ENCODE data around the gene ATP6V1C2.

ATP6V1C2 gene

GRCh38 chr2:10700078-10700803 is 21.2 kb upstream of the ATP6V1C2 start:
- no peak overlapping the region for H2AFZ ChIP-seq (ENCODE audit: insufficient read depth, low read length, poor library complexity)
- no peak overlapping the region for H3K4me3 ChIP-seq (ENCODE audit: low read depth, low read length)
- no peak overlapping the region for H3K23ac ChIP-seq (ENCODE audit: low read length)
- H2AK5ac ChIP-seq (ENCODE audit: low read length) = no peak overlapping the region
- H3K9me3 ChIP-seq (ENCODE audit: insufficient read depth, low read depth, low read length) = no peaks in the 10 kb centered on the region
- no peak overlapping the region for H3K18ac ChIP-seq (ENCODE audit: low read length)
- no peaks in the 10 kb centered on the region for H3K27me3 ChIP-seq (ENCODE audit: insufficient read depth, low read length)
- H3K4me1 ChIP-seq (ENCODE audit: control insufficient read depth in 1 of 2, insufficient read depth in 2 of 2, low read length in 2 of 2) = peaks cover 0 to 3% of the 10 kb centered on the region in 2 experiments
- no peak overlapping the region for H3K14ac ChIP-seq (ENCODE audit: low read length)
- H3K36me3 ChIP-seq (ENCODE audit: control insufficient read depth in 1 of 2, insufficient read depth in 2 of 2, low read length in 2 of 2) = no peaks in the 10 kb centered on the region
- no peaks in the 10 kb centered on the region for H3K79me1 ChIP-seq (ENCODE audit: low read length)
- H3K27ac ChIP-seq (ENCODE audit: low read depth, low read length) = no peak overlapping the region
- DNase-seq = no peak
- H2BK12ac ChIP-seq (ENCODE audit: low read length) = no peak overlapping the region
- no peak overlapping the region for H2BK5ac ChIP-seq (ENCODE audit: low read depth, low read length, poor library complexity)
- H3K9ac ChIP-seq (ENCODE audit: low read length) = no peak overlapping the region
- no peak overlapping the region for H4K8ac ChIP-seq (ENCODE audit: low read depth, low read length)
- no peak overlapping the region for H3K4me2 ChIP-seq (ENCODE audit: low read length)
- no CpG with 5 or more reads among the region's 4 CpGs for WGBS (ENCODE audit: extremely low coverage, insufficient coverage, insufficient read length)
- H3K79me2 ChIP-seq (ENCODE audit: control insufficient read depth, insufficient read depth, low read length, poor library complexity) = no peaks in the 10 kb centered on the region
- H4K91ac ChIP-seq (ENCODE audit: low read depth, low read length) = no peak overlapping the region
- H4K12ac ChIP-seq (ENCODE audit: low read depth, low read length) = no peak overlapping the region
- no peak overlapping the region for H3K4ac ChIP-seq (ENCODE audit: low read depth, low read length)
- H2BK120ac ChIP-seq (ENCODE audit: insufficient read depth, low read length, poor library complexity) = no peak overlapping the region

- H3K4ac ChIP-seq (ENCODE audit: low read depth, low read length) = no peak overlapping the region
- no peak overlapping the region for H3K4me3 ChIP-seq (ENCODE audit: low read depth, low read length)
- no peak overlapping the region for H2AK5ac ChIP-seq (ENCODE audit: low read length)
- no peaks in the 10 kb centered on the region for H3K79me1 ChIP-seq (ENCODE audit: low read length)
- no peak overlapping the region for H4K91ac ChIP-seq (ENCODE audit: low read depth, low read length)
- peaks cover 0 to 3% of the 10 kb centered on the region in 2 experiments for H3K4me1 ChIP-seq (ENCODE audit: control insufficient read depth in 1 of 2, insufficient read depth in 2 of 2, low read length in 2 of 2)
- no peaks in the 10 kb centered on the region for H3K36me3 ChIP-seq (ENCODE audit: control insufficient read depth in 1 of 2, insufficient read depth in 2 of 2, low read length in 2 of 2)
- no peak overlapping the region for H4K8ac ChIP-seq (ENCODE audit: low read depth, low read length)
- no peak overlapping the region for H3K18ac ChIP-seq (ENCODE audit: low read length)
- H2BK12ac ChIP-seq (ENCODE audit: low read length) = no peak overlapping the region
- no peak overlapping the region for H2AFZ ChIP-seq (ENCODE audit: insufficient read depth, low read length, poor library complexity)
- no peak for DNase-seq
- H3K23ac ChIP-seq (ENCODE audit: low read length) = no peak overlapping the region
- no peak overlapping the region for H2BK120ac ChIP-seq (ENCODE audit: insufficient read depth, low read length, poor library complexity)
- no peak overlapping the region for H4K12ac ChIP-seq (ENCODE audit: low read depth, low read length)
- no peak overlapping the region for H3K9ac ChIP-seq (ENCODE audit: low read length)
- H3K9me3 ChIP-seq (ENCODE audit: insufficient read depth, low read depth, low read length) = no peaks in the 10 kb centered on the region
- no peak overlapping the region for H3K27ac ChIP-seq (ENCODE audit: low read depth, low read length)
- no peaks in the 10 kb centered on the region for H3K79me2 ChIP-seq (ENCODE audit: control insufficient read depth, insufficient read depth, low read length, poor library complexity)
- no peak overlapping the region for H2BK5ac ChIP-seq (ENCODE audit: low read depth, low read length, poor library complexity)
- H3K27me3 ChIP-seq (ENCODE audit: insufficient read depth, low read length) = no peaks in the 10 kb centered on the region
- WGBS (ENCODE audit: extremely low coverage, insufficient coverage, insufficient read length) = no CpG with 5 or more reads among the region's 9 CpGs
- no peak overlapping the region for H3K14ac ChIP-seq (ENCODE audit: low read length)
- H3K4me2 ChIP-seq (ENCODE audit: low read length) = no peak overlapping the region
Measured at GRCh38 chr2:10704034-10704594, 17.3 kb upstream of the ATP6V1C2 start.

GRCh38 chr2:10706033-10706432 is 15.4 kb upstream of the ATP6V1C2 start:
- no peaks in the 10 kb centered on the region for H3K27me3 ChIP-seq (ENCODE audit: insufficient read depth, low read length)
- no peaks in the 10 kb centered on the region for H3K79me1 ChIP-seq (ENCODE audit: low read length)
- no peak overlapping the region for H4K12ac ChIP-seq (ENCODE audit: low read depth, low read length)
- H3K9me3 ChIP-seq (ENCODE audit: insufficient read depth, low read depth, low read length) = no peaks in the 10 kb centered on the region
- no peak overlapping the region for H2BK5ac ChIP-seq (ENCODE audit: low read depth, low read length, poor library complexity)
- H4K91ac ChIP-seq (ENCODE audit: low read depth, low read length) = no peak overlapping the region
- H3K4me1 ChIP-seq (ENCODE audit: control insufficient read depth in 1 of 2, insufficient read depth in 2 of 2, low read length in 2 of 2) = peaks cover 0 to 1% of the 10 kb centered on the region in 2 experiments
- H3K4me2 ChIP-seq (ENCODE audit: low read length) = no peak overlapping the region
- H3K79me2 ChIP-seq (ENCODE audit: control insufficient read depth, insufficient read depth, low read length, poor library complexity) = no peaks in the 10 kb centered on the region
- DNase-seq = no peak
- no peak overlapping the region for H2BK120ac ChIP-seq (ENCODE audit: insufficient read depth, low read length, poor library complexity)
- H3K4ac ChIP-seq (ENCODE audit: low read depth, low read length) = no peak overlapping the region
- WGBS (ENCODE audit: extremely low coverage, insufficient coverage, insufficient read length) = no CpG with 5 or more reads among the region's 5 CpGs
- H3K14ac ChIP-seq (ENCODE audit: low read length) = no peak overlapping the region
- no peak overlapping the region for H2BK12ac ChIP-seq (ENCODE audit: low read length)
- H2AFZ ChIP-seq (ENCODE audit: insufficient read depth, low read length, poor library complexity) = no peak overlapping the region
- H3K9ac ChIP-seq (ENCODE audit: low read length) = no peak overlapping the region
- no peaks in the 10 kb centered on the region for H3K36me3 ChIP-seq (ENCODE audit: control insufficient read depth in 1 of 2, insufficient read depth in 2 of 2, low read length in 2 of 2)
- H3K27ac ChIP-seq (ENCODE audit: low read depth, low read length) = no peak overlapping the region
- H2AK5ac ChIP-seq (ENCODE audit: low read length) = no peak overlapping the region
- no peak overlapping the region for H3K4me3 ChIP-seq (ENCODE audit: low read depth, low read length)
- no peak overlapping the region for H3K18ac ChIP-seq (ENCODE audit: low read length)
- H4K8ac ChIP-seq (ENCODE audit: low read depth, low read length) = no peak overlapping the region
- no peak overlapping the region for H3K23ac ChIP-seq (ENCODE audit: low read length)

DNA sequence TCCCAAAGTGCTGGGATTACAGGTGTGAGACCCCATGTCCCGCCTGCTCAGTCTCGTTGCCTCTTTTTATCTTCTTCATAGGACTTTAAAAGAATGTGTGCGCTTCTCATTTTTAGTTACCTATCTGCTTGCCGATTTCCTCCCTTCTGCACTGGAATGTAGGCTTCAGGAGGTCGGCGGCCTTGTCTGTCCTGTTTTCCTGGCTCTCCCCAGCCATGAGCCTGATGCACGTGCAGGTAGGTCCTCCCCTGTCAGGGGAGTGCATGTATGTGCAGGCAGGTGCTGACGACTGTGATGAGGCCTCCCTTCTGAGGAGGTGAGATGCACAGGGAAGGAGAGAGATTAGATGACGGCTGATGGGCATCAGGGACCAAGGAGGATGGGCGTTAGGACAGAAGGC is 13.6 kb upstream of the ATP6V1C2 start:
- no peaks in the 10 kb centered on the region for H3K27me3 ChIP-seq (ENCODE audit: insufficient read depth, low read length)
- H3K9me3 ChIP-seq (ENCODE audit: insufficient read depth, low read depth, low read length) = no peaks in the 10 kb centered on the region
- no peak overlapping the region for H3K4ac ChIP-seq (ENCODE audit: low read depth, low read length)
- H2AK5ac ChIP-seq (ENCODE audit: low read length) = no peak overlapping the region
- no peak overlapping the region for H3K4me2 ChIP-seq (ENCODE audit: low read length)
- WGBS (ENCODE audit: extremely low coverage, insufficient coverage, insufficient read length) = no CpG with 5 or more reads among the region's 10 CpGs
- H3K23ac ChIP-seq (ENCODE audit: low read length) = no peak overlapping the region
- no peak overlapping the region for H2AFZ ChIP-seq (ENCODE audit: insufficient read depth, low read length, poor library complexity)
- DNase-seq = peak; percentile 54 to 74
- no peaks in the 10 kb centered on the region for H3K36me3 ChIP-seq (ENCODE audit: control insufficient read depth in 1 of 2, insufficient read depth in 2 of 2, low read length in 2 of 2)
- no peak overlapping the region for H3K9ac ChIP-seq (ENCODE audit: low read length)
- H4K91ac ChIP-seq (ENCODE audit: low read depth, low read length) = no peak overlapping the region
- H3K27ac ChIP-seq (ENCODE audit: low read depth, low read length) = no peak overlapping the region
- H4K12ac ChIP-seq (ENCODE audit: low read depth, low read length) = no peak overlapping the region
- H4K8ac ChIP-seq (ENCODE audit: low read depth, low read length) = no peak overlapping the region
- no peak overlapping the region for H3K18ac ChIP-seq (ENCODE audit: low read length)
- H3K4me3 ChIP-seq (ENCODE audit: low read depth, low read length) = no peak overlapping the region
- no peaks in the 10 kb centered on the region for H3K4me1 ChIP-seq (ENCODE audit: control insufficient read depth in 1 of 2, insufficient read depth in 2 of 2, low read length in 2 of 2)
- H2BK12ac ChIP-seq (ENCODE audit: low read length) = no peak overlapping the region
- H2BK120ac ChIP-seq (ENCODE audit: insufficient read depth, low read length, poor library complexity) = no peak overlapping the region
- H3K79me2 ChIP-seq (ENCODE audit: control insufficient read depth, insufficient read depth, low read length, poor library complexity) = no peaks in the 10 kb centered on the region
- no peak overlapping the region for H3K14ac ChIP-seq (ENCODE audit: low read length)
- H2BK5ac ChIP-seq (ENCODE audit: low read depth, low read length, poor library complexity) = no peak overlapping the region
- no peaks in the 10 kb centered on the region for H3K79me1 ChIP-seq (ENCODE audit: low read length)

All from trophoblast cell (in vitro differentiated cells and primary cell).